ENCODE measurements around the gene NEMP1.

Gene NEMP1

DNA sequence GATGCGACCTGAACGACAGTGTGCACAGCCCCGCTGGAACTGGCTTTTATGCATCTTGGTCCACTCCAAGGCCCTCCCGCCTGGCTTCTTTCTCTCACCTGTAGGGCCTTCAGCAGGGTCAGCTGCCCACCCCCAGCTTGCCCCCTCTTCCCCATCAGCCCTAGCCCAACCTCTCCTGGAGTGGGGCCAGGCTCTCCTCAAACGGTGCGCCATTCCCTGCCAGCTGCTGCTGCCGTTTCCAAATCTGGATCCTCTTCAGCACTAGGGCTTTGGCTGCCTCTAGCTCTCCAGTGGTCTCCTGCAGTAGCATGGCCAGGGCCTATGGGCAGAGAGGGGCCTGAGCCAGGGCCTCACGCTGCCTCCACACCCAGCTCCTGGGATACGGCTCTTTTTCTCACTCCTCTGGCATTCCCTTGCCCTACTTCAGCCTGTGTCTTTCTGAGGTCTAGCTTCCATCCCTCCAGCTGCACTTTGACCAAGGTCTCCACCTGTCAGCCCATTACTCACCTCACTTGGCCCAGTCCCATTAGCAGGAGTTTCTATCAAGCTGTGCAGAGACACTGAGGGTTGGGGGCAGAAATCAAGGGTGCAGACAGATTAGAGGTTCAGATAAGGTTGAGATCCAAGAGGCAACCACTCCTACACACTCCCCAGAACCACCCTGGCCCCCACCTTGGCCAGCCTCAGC, 27.6 kb upstream of the NEMP1 start:
- DNase-seq: no peak

GRCh38 chr12:57105011-57105753, 26.6 kb upstream of the NEMP1 start:
- no peak for DNase-seq

DNA sequence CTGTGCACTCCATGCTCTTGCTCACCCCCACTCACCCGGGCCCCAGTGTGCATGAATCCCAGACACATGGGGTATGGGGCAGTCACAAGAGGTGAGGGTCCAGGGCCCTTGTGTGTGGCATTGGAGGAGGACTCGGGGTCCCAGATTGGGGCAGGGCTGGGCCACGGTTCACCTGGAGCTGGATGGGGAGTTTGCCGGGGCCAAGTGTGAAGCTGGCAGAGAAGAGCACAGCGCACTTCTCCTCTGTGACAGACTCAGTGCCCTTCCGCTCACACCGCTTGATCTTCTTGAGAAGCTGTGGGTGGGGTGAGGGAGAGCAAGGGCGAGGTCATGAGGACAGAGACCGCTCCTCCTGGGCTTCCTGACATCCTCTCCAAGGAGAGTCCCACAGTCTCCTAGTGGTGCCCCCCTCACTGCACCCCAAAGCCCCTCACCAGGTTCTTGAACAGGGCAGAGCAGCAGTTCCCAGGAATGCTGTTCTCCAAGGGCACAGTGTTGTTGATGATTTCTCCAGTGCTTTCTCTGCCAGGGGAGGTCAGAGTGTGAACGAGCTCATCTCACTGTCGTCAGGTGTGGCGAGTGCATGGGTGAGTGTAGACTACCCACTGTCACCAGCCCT, 25.8 kb upstream of the NEMP1 start:
- no peak for DNase-seq

DNA sequence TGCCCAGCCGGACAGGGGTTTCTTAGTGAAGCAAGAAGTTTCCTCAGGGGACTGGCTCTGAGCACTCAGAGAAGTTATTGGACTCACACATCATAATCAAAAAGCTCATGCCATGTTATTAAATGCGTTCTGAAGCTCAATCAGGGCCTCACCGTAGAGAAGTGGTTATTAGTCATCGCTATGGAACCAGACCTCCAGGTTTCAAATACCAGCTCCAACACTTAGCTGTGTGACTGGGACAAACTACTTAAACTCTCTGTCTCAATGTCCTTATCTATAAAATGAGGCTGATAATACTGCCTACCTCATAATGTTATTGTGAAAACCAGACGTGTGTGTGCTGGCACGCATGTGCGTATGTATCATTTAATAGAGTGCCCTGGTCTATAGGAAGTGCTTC, 25.3 kb upstream of the NEMP1 start:
- DNase-seq: no peak

DNA sequence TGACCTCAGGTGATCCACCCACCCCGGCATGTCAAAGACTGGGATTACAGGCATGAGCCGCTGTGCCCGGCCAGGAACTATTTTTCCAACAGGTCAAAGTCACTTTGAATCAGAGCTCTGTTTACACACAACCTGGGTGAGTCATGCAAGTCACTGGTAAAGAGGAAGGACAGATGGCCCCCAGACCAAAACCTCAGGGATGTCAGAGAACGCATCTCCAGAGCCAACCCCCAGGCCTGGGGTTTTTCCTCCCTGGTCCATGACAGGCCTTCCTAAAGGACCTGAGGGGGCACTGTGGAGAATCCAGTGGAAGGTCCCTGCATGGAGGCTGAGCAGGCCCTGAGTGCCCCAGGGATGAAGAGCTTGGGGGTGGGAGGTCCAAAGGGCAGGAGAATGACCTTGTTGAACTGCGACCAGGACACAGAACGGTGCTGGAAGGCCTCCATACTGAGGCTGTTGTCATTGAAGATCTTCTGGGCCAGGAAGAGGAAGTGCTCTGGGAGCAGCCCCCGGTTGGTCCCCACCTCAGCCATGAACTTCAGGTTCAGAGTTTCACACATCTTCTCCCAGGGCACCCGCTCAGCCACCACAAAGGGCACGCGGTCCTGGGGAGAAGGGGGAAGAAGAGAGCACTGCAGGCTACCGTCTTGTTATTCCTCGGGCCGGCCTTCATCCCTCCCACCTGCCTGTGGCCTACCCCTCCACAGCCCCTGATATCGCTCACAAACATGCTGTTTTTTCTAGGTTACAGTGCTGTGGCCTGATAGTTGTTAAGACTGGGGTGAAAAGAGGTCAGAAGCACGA, 23.5 kb upstream of the NEMP1 start:
- no peak for DNase-seq

- no peak for DNase-seq
Observed at GRCh38 chr12:57099766-57100165, 21.2 kb upstream of the NEMP1 start.

- no peak for DNase-seq
Observed at GRCh38 chr12:57099047-57099714, 20.6 kb upstream of the NEMP1 start.

GRCh38 chr12:57098546-57098945, 20.0 kb upstream of the NEMP1 start:
- DNase-seq: no peak

GRCh38 chr12:57097554-57097835, 18.9 kb upstream of the NEMP1 start:
- DNase-seq: no peak

DNA sequence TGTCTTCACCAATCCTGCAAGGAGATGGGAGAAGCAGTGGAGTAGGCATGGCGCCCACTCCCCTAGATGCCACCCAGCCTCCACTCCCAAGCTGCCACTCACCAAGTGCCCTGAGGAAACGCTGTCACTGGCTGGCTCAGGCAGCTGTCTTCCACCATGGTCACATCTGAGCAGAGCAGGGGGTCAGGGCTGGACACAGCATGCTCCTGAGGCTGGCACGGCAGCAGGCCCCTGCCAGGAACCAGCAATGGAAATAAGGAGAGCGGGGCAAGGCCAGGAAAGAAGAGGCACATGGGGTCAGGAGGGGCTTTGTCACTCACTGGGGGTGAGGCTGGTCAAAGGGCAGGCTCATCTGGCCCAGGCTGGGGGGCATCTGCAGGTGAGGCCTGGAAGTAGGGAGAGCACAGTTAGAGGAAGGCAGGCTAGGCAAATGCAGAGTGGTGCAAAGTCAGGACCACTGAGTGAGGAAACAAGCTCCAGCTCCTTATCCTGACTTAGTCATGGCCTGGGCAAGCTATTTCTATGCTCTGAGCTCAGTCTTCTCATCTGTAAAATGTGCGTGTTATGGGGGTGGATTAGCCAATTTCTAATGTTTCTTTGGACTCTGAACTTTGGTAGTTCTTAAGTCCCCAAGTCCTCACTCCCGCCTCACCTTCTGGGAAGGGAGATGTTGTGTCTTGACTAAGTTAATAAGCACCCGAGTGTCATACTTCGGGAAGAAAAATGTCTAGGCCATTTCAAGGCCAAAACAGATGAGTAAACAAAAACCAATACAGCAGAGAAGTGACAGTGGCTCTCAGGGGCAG, 18.4 kb upstream of the NEMP1 start:
- no peak for DNase-seq

- DNase-seq: peak; percentile 26
Observed at GRCh38 chr12:57096099-57096572, 17.5 kb upstream of the NEMP1 start.

DNA sequence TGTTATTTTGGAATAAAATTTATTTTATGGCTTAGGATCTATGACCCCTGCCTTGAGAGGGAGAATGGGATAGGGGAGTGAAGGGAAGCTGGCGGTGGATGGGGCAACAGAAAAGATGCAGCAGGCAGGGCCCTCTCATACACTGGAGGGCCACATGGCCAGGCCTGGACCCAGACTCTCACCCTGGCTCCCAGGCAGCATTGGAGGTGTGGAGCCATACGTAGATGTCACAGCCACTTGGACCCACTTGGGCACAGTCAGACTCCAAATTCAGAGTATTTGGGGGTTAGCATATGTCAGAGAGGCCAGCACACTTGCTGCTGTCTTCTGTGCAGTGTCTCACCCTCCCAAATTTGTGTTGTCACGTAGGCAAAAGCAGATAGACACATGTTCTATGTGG, 16.8 kb upstream of the NEMP1 start:
- DNase-seq: no peak

GRCh38 chr12:57094208-57095160, 15.9 kb upstream of the NEMP1 start:
- DNase-seq: no peak

- peak; percentile 49 for DNase-seq
Observed at GRCh38 chr12:57093415-57094207, 15.0 kb upstream of the NEMP1 start.

- no peak for DNase-seq
Observed at GRCh38 chr12:57092876-57093414, 14.4 kb upstream of the NEMP1 start.

DNA sequence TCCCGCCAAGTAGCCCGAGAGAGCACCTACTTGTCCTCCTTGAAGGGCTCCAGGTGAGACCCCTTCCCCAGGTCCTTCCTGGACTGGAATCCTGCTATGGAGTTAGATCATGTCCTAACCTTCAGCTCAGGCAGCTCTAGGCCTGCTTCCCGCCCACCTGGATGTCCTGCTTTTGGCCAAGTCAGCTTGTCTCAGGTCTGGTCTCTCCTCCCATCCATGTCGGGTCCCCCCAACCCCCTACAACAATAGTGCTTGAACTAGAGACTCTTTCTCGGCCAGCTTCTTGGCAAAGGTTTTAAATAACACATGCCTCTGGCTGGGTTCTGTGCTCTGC, 13.9 kb upstream of the NEMP1 start:
- no peak for DNase-seq

GRCh38 chr12:57091638-57092528, 13.3 kb upstream of the NEMP1 start:
- DNase-seq: no peak

GRCh38 chr12:57090924-57091637, 12.5 kb upstream of the NEMP1 start:
- DNase-seq: no peak
